Measurements from ENCODE around the gene ATXN7L3B.
"Not testable (repeated sequence)": the region's sequence is repeated elsewhere in the genome, so short reads cannot be mapped to it uniquely, and the experiment has no call there.

The ATXN7L3B gene, protein sequence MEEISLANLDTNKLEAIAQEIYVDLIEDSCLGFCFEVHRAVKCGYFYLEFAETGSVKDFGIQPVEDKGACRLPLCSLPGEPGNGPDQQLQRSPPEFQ

DNA sequence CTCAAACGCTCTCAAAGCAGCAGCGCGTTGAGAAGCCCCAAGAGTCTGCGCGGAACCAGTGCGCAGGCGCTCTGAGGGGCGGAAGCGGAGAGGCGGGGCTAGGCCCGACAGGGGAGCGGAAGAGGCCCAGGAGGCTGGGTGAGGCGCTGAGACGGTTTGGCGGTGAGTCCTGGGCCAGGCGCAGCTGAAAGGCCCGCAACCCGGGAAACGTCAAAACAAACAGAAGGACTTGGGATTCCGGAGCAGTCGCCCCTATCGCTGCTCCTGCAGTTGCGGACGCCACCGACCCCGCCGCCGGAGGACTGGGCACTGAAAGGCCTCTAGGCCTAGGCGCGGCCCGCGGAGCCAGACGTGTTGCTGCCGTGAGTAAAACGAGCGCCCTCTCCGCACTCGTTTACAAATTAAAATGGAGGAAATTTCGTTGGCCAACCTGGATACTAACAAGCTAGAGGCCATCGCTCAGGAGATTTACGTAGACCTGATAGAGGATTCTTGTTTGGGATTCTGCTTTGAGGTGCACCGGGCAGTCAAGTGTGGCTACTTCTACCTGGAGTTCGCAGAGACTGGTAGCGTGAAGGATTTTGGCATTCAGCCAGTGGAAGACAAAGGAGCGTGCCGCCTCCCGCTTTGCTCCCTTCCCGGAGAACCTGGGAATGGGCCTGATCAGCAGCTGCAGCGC lies at the start of gene ATXN7L3B:
Gene ATXN7L3B (plus strand): TSS at position 129 of the 679 bp plus-strand sequence. CDS start 278 bp downstream, at position 407.
- DNase-seq (ENCODE audit: low read depth, low spot score) = peak; percentile 91

DNA sequence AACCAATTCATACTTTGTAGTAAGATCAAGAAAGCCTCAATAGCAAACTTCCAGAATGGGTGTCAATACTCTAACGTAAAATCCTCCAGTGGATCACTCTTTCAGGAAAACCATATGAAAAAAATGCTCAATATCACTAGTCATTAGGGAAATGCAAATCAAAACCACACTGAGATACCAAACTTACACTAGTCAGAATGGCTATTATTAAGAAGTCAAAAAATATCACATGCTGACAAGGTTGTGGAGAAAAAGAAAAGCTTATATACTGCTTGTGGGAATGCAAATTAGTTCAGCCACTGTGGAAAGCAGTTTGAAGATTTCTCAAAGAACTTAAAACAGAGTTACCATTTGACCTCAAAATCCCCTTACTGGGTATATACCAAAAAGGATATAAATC lies 49.5 kb upstream of the ATXN7L3B start:
- no peak for DNase-seq (ENCODE audit: low read depth, low spot score)

DNA sequence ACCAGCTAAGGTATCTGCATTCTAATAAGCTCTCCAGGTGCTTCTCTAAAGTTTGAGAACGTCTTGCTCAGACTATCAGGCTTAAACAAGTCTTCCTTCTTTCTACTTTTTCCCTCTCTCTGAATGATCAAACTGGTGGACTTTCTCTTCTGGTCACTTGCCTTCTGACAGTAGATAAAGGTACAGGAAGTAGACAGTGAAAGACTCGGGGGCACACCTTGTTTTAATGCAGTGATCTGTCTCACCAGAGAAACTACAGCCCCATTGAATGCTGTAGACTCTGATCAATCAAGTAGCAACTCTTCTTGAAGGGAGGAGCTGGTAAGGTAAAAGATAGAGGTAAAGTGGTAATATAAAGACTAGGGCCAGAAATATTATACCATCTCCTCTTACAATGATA lies 48.1 kb upstream of the ATXN7L3B start:
- DNase-seq (ENCODE audit: low read depth, low spot score) = no peak

DNA sequence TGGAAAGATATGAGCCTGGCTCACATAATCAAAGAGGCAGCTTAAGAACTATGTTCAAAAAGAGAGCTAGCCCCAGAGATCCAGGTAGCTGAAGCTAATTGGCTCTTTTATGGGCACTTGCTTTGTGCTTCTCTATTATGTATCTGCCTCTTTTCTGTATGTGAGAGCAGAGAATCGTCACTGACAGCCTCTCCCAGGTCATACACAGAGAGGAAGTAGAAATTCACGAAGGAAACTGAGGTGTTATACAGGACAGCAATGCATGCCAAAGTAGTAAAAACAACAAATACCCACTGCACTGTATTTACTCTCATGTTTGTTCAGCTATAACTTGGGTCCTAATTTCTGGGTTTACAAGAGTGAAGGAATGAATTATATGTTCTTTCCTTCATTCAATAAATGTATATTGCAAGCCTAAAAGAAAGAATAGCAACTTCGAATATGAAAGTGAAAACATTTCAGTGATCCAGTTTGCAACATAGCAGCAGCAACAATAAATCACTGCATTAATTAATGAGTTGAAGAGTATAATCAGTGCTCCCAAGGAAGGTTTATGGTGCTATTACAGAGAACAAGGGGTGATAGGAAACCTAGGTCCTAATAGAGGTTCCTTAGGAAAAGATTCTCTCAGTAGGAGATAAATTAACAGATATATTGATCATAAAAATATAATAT lies 47.1 kb upstream of the ATXN7L3B start:
- DNase-seq (ENCODE audit: low read depth, low spot score) = no peak

DNA sequence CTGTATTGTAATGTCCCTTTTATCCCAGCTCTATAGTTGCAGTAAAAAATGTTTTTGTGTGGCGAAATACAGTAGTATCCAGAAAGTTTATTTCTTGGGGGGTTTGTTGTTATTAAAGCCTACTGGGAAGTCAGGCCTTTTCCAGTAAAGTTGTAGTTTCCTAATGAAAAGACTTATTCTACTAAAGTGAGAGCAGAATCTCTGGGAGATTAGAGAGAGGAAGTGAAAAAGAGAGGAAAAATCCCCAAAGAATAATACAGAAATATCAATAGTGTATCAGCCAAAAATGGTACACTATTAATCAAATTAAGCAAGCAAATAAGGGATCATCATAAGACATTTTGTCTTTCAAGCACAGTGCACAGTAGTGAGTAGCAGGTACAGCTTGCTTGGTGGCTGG lies 46.3 kb upstream of the ATXN7L3B start:
- DNase-seq (ENCODE audit: low read depth, low spot score) = no peak

DNA sequence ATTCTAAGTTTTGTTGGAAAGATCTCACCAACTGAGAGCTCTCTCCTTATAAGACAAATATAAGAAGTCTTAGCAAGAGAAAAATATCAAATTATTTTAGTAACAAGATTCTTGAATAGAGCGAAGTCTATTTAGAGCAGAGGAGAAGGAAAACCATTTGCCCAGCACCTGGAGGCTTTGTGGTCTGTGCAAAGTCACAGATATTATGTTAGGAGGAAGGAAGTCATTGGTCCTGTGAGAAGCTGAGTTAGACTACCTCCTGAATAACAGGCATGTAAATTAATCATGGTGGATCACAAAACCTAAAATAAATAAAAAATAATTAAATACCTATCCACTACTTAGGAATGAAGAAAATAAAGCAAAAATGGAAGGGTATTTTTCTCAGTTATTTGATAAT lies 38.4 kb upstream of the ATXN7L3B start:
- DNase-seq (ENCODE audit: low read depth, low spot score) = no peak

DNA sequence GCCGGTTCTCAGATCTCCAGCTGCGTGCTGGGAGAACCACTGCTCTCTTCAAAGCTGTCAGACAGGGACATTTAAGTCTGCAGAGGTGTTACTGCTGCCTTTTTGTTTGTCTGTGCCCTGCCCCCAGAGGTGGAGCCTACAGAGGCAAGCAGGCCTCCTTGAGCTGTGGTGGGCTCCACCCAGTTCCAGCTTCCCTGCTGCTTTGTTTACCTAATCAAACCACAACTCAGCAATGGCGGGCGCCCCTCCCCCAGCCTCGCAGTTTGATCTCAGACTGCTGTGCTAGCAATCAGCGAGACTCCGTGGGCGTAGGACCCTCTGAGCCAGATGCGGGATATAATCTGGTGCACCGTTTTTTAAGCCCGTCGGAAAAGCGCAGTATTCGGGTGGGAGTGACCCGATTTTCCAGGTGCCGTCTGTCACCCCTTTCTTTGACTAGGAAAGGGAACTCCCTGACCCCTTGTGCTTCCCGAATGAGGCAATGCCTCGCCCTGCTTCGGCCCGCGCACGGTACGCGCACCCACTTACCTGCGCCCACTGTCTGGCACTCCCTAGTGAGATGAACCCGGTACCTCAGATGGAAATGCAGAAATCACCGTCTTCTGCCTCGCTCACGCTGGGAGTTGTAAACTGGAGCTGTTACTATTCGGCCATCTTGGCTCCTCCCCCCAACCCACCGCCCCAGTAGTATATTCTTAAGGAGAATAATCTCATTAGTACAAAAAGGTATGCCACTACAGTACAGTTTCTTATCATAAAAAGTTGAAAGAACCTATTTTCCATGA lies 28.6 kb upstream of the ATXN7L3B start:
- not testable (repeated sequence) for DNase-seq (ENCODE audit: low read depth, low spot score)

DNA sequence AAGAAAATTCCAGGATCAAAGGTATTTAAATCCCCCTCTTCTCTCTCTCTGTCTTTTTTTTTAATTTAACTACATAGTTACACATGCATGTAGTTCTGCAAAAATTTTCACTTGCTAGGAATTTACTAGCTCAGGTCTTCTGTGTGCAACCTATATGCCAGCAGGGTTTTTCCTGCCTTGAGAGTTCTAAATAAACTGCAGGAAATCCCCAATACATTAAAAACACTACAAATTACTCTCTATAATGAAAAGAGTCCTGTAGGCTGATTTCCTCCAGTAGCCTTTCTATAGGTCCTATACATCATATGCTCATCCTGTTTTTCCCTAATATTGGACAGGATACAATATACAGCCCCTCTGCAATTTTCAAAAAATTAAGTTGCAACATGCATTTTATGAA lies 27.7 kb upstream of the ATXN7L3B start:
- DNase-seq (ENCODE audit: low read depth, low spot score) = no peak

DNA sequence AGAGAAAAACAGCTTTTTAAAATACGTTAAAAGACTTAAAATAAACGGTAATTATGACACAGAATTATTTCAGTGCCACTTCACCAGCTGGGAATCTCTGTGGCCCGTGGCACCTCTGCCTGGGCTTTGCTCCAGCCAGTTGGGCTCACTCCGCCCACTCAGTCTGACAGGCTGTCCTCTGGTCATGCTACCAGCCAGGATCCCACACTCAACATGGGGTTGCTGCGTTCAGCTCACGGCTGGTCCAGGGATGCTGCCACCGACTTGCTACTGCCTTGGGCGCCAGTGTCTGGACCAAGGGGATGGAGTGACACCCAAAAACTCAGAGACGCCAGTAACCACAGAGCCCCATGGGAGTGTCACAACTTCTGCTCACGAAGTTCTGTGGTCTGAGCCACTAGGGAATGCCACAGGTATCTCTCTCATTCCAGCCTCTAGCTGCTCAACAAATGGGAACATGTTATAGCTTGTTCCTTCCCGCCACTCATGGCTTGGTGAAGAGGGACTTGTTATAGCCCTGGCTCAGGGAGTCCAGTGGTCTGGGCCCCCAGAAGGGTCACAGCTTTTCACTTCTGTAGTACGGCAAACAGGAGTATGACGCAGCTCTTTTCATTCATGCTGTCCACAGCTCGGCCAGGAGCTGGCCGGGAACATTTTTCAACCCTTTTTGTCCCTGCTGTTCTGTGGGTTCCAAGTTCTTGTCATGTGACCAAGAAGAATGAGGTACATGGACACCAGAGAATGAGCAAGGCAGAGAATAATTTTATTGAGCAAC lies 23.4 kb upstream of the ATXN7L3B start:
- no peak for DNase-seq (ENCODE audit: low read depth, low spot score)

DNA sequence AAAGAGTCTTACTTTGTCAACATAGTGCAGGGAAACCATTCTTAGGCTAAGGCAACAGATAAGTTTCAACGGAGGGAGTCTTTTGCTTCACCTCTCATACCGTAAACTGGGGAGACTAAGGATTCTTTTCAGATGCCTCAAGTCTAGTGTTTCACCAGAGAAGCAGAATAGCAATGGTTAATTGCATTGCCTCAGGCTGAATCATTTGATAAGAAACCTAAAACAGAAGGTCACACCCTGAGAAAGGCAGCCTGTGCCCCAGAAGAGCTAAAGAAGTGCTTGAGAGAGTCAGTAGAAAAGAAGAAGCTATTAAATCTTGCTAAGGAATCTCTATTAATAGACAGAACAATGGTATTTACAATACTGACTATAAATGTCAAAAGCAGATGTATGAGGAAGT lies 21.8 kb upstream of the ATXN7L3B start:
- no peak for DNase-seq (ENCODE audit: low read depth, low spot score)

DNA sequence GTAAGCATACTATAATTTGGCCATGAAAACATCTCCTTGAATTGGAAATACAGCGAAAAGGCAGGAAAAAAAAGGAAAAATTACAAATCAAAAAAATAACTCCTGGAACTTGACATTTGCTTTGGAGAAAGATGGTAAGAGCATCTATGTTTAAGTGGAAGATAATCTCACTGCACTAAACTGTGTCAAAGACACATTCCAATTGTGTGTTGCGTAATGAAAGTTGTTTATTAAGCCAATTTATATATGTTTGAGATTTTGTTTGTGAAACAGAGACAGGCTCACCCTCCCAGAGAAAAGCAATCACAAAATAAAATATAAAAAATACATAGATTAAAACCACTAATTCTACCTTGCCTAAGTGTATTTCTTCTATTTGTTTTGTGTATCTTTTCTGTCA lies 11.1 kb upstream of the ATXN7L3B start:
- no peak for DNase-seq (ENCODE audit: low read depth, low spot score)

DNA sequence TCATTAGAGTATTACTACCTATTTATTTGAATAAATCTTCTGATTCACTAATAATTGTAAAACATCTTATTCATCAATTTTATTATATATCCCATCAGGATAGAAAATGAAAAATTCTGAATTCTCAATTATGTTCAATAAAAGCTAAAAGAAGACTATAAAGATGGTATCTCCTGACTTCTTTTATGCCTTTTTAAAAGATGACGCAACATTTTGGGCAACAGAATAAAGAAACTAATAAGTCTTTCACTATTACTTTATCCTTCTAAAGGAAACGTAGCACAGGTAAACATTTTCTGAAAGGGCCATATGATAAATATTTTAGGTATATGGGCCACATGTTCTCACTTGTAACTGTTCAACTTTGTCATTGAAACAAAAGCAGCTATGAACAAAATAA lies 10.1 kb upstream of the ATXN7L3B start:
- DNase-seq (ENCODE audit: low read depth, low spot score) = no peak

DNA sequence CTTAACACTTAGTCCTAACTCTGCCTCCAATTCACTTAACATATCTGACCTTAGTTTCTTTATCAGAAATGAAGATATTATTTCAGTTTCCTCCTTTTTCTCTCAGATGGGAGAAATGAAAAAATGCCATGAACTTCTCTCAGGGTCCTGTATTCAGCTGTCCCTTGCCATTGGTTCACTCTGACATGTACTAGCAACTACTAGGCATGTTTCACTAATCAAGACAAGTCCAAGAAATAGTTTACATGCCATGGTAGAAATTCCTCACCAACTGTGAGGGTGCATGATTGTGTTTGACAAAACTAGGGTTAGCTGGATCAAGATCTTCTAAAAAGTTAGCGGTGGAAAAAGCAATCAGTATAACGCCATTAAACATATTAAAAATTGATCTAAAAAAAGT lies 7.0 kb upstream of the ATXN7L3B start:
- DNase-seq (ENCODE audit: low read depth, low spot score) = no peak

DNA sequence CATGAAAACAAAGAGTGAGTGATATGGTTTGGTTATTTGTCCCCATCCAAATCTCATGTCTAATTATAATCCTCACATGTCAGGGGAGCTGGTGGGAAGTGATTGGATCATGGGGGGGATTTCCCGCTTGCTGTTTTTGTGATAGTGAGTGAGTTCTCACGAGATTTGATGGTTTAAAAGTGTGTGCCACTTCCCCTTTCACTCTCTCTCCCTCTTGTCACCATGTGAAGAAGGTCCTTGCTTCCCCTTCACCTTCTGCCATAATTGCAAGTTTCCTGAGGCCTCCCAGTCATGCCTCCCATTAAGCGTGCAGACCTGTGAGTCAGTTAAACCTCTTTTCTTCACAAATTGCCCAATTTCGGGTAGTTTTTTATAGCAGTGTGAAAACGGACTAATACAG lies 2.1 kb upstream of the ATXN7L3B start:
- DNase-seq (ENCODE audit: low read depth, low spot score) = no peak

DNA sequence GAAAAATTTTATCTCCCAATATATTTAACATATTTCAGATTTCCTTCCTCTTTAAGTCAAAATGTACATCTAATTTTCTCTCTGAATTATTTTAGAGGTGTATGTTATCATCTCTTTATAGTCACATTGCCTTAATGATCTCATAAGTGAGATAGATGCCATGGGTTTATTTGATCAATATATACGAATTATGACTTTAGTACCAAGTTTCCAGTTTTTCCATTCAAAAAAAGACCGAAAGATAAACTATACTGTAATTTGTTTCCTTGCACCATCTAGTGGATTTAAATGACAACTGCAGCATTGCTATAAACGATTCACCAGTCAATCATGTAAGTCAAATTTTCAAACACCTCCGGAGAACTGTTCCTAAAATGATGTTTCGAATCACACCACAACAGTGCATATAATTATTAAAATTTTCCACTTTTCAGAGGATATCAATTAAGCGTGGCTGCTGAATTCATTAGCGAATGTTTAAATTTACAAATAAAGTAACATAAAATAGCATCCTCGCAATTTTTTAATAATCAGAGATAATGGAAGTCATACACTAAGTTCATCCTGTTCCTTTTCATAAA lies 419 bp upstream of the ATXN7L3B start:
- DNase-seq (ENCODE audit: low read depth, low spot score) = no peak

DNA sequence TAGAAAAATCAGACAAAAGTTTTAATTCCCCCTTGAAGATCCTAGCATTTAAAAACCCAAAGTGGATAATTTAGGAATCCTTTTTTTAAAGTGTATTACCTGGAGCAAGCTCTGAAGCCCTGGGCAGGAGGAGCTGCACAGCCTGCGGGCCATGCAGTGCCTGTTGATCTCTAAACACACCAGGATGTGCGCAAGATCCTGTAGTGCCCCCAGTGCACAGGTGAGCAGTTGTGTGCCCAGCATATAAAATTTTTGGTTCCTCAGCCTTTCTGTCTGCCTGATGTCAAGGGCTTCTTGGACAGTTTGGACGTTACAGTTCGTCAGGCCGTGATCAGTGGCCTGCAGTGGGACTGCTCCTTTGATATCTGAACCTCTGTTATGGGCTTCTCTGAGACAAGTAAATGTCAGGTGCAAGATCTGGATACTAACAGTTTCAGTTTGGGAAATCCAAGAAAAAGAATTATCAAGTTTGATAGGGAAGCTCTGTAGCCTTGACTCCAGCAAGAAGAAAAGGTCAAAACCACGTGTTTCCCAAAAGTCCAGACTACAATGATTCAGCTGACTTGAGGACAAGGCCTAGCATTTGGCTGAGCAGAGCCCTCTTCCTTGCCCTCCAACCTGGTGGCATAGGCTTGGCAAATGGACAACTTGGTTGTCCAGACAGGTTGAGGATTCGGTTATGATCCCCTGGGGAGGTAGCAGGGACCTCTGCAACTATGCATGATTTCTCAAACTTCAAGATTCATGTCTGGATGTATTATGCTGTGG lies 1.0 kb downstream of the ATXN7L3B start:
- DNase-seq (ENCODE audit: low read depth, low spot score) = no peak

DNA sequence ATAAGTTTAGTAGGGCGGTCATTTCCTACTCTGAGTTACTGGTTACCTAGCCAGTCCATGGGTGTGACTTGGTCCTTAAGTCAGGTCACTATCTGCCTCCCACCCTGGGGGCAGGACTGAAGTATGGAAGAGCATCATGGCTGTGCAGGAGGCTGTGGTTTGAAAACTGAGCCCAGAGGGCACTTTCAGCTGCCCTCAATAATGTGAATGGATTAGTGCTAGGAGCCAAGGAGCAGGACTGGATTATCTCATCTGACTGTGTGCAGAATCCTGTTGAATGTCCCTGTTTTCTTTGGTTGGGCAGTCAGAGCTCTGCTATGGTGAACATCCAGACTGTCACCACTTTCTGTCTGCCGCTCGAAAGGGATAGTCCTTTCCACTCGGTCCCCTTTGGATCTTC lies 1.6 kb downstream of the ATXN7L3B start:
- DNase-seq (ENCODE audit: low read depth, low spot score) = no peak

DNA sequence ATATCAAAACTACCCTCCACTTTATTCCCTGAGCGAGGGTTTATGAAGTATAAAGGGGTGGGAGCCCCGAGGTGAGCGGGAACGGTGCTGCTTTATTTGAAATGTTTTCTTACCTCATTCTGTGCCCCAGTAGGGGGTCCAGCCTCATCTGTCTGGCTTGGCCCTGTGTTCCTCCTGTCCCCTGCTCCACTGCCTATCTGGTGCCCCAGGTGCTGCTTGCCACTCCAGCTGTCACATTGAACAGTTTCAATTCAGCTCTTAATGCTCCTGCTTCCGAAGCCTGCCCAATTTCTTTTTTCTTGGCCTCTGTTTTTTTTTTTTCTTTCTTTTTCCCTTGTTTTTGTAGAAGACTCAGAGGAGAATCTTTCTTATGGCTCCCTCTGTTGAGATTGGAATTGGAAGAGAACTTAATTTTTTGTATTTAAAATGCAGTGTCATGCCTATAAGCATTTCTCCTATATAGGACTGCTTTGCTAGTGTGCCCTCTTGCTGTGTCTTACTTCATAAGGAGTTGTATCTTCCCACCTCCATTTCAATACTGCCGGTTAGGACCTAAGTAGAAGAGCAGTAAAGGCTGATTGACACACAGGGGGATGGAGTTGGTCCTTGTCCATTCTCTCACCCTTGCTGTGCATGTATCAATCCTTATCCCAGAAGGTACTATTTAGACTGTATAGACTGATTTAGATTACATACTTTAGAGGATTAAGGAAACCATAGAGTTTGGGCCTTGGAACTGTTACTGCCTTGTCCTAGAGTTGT lies 2.3 kb downstream of the ATXN7L3B start:
- DNase-seq (ENCODE audit: low read depth, low spot score) = no peak

DNA sequence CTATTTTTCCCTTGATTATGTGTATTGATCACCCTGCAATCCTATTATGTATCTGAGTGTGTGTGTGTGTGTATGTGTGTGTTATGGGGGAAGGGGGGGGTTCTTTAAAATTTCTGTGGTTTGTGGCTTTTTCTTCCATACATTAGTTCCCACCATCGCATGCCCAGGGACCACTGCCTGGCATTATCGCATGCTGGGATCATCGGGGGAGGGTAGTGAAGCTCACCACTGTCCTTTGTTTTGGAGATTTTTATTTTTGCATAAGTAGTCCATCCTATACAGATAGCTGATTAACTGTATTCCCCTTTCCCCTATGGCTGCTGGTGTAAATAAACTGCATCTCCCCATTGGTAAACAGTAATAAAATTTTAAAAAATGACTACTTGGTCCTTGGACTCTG lies 3.4 kb downstream of the ATXN7L3B start:
- DNase-seq (ENCODE audit: low read depth, low spot score) = no peak

DNA sequence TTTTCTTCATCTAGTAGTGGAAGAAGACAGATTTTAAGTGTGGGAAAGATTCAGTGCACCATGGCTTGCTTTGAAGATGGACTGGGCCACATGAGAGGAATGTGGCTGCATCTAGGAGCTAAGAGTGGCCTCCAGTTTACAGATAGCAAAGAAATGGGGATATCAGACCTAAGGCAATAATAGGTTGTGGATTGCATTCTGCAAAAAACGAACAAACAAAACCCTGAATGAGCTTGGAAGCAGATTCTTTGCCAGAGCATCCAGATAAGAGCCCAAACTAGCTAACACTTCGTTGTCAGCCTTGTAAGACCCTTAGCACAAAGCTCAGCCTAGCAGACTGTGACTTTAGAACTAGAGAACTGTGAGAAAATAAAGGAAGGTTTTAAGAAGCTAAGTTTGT lies 9.6 kb downstream of the ATXN7L3B start:
- DNase-seq (ENCODE audit: low read depth, low spot score) = no peak

Data from activated CD4-positive, CD25-positive, alpha-beta regulatory T cell treated with anti-CD3 and anti-CD28 coated beads, Interleukin-2, amount 50 U/mL, for 16 hours (primary cell).